SK-N-SH treated with all-trans-retinoic acid at 6 μM for 48 hours (cell line): ENCODE results near the gene PTPRN2.

ENCODE experiments used
- ATAC-seq: fragments of 200-7000 bp; cut with Tn5 transposase; 3 replicates; pipeline ENCODE4 v1.9.1; 2020; ENCODE audit warnings: mild to moderate bottlenecking, moderate library complexity
- ARNTL ChIP-seq: fragments of 450-650 bp; formaldehyde crosslinking; IDR thresholded peaks from 2 replicates; pipeline ENCODE4 v1.5.0; 2020; ENCODE audit warnings: low read depth, mild to moderate bottlenecking, moderate library complexity, borderline replicate concordance
- BACH2 ChIP-seq: fragments of 250-450 bp; sonication (Bioruptor Pico); IDR thresholded peaks from 2 replicates; pipeline ENCODE4 v1.9.0; 2021; ENCODE audit warnings: mild to moderate bottlenecking, borderline replicate concordance
- ESRRG ChIP-seq: fragments of 250-450 bp; sonication (Bioruptor Pico); IDR thresholded peaks from 2 replicates; pipeline ENCODE4 v1.6.1; 2021; ENCODE audit warnings: mild to moderate bottlenecking
- OSR1 ChIP-seq: fragments of 250-450 bp; sonication (Bioruptor Pico); IDR thresholded peaks from 2 replicates; pipeline ENCODE4 v1.8.0; 2022; ENCODE audit warnings: moderate library complexity, mild to moderate bottlenecking, inconsistent platforms
- PPARA ChIP-seq: fragments of 250-450 bp; sonication (Bioruptor Pico); IDR thresholded peaks from 2 replicates; pipeline ENCODE4 v1.5.0; 2020; ENCODE audit warnings: mild to moderate bottlenecking, borderline replicate concordance
- RARB ChIP-seq: fragments of 250-450 bp; sonication (Bioruptor Pico); IDR thresholded peaks from 2 replicates; pipeline ENCODE4 v1.8.0; 2021; ENCODE audit warnings: mild to moderate bottlenecking, moderate library complexity
- TOX ChIP-seq: fragments of 250-450 bp; sonication (Bioruptor Pico); IDR thresholded peaks from 2 replicates; pipeline ENCODE4 v1.8.0; 2021; ENCODE audit warnings: mild to moderate bottlenecking, moderate library complexity, borderline replicate concordance
- ZC3H10 ChIP-seq: fragments of 250-450 bp; sonication (Bioruptor Pico); IDR thresholded peaks from 2 replicates; pipeline ENCODE4 v1.5.1; 2021; ENCODE audit warnings: mild to moderate bottlenecking, moderate library complexity
- ZFP3 ChIP-seq: fragments of 250-450 bp; sonication (Bioruptor Pico); IDR thresholded peaks from 2 replicates; pipeline ENCODE4 v1.5.0; 2020; ENCODE audit warnings: mild to moderate bottlenecking, moderate library complexity
- ZFP30 ChIP-seq: fragments of 450-650 bp; formaldehyde crosslinking; IDR thresholded peaks from 2 replicates; pipeline ENCODE4 v1.5.0; 2022; ENCODE audit warnings: mild to moderate bottlenecking, moderate library complexity
- ZNF70 ChIP-seq: fragments of 450-650 bp; formaldehyde crosslinking; IDR thresholded peaks from 2 replicates; pipeline ENCODE4 v1.5.0; 2020; ENCODE audit warnings: mild to moderate bottlenecking, moderate library complexity
- ZNF8 ChIP-seq: fragments of 450-650 bp; formaldehyde crosslinking; IDR thresholded peaks from 2 replicates; pipeline ENCODE4 v1.5.0; 2020; ENCODE audit warnings: mild to moderate bottlenecking, moderate library complexity
- TF ChIP-seq, protein P1 (sequence below): fragments of 250-450 bp; sonication (Bioruptor Pico); IDR thresholded peaks from 2 replicates; pipeline ENCODE4 v1.8.0; 2021; ENCODE audit warnings: low read depth, mild to moderate bottlenecking, moderate library complexity, borderline replicate concordance
- TF ChIP-seq, protein P2 (sequence below): fragments of 250-450 bp; sonication (Bioruptor Pico); IDR thresholded peaks from 2 replicates; pipeline ENCODE4 v1.8.0; 2020; ENCODE audit warnings: mild to moderate bottlenecking, moderate library complexity, borderline replicate concordance
- TF ChIP-seq, protein P3 (sequence below): fragments of 250-450 bp; sonication (Bioruptor Pico); IDR thresholded peaks from 2 replicates; pipeline ENCODE4 v1.5.0; 2020; ENCODE audit warnings: mild to moderate bottlenecking, moderate library complexity
- TF ChIP-seq, protein P4 (sequence below): fragments of 250-450 bp; sonication (Bioruptor Pico); IDR thresholded peaks from 2 replicates; pipeline ENCODE4 v1.5.1; 2020; ENCODE audit warnings: low read depth, mild to moderate bottlenecking, moderate library complexity
- TF ChIP-seq, protein P5 (sequence below): fragments of 250-450 bp; sonication (Bioruptor Pico); IDR thresholded peaks from 2 replicates; pipeline ENCODE4 v1.5.1; 2021; ENCODE audit warnings: mild to moderate bottlenecking, moderate library complexity

PTPRN2 gene

DNA sequence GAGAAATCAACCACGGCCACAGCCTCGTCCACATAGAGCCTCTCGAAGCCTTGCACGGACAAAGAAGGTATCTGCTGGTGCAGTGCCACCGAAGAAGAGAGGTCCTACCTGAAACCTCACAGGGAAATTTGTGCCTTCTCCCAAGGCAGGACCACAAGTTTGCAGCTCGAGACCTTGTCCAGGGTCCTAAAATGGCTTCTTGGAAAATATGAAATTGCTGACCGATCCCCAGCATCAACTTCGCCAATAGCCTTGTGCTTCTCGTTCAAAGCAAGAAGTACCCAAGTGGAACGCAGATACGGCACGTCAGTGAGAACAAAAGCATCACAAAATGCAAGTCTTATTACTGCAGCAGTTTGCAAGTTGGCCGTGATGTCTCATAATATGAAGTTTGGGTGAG is 24.6 kb downstream of the PTPRN2 start:
- TF ChIP-seq OSR1 (CRISPR knock-in tag), result no peak
- TF ChIP-seq RARB (CRISPR knock-in tag), result no peak
- no peak for ATAC-seq

DNA sequence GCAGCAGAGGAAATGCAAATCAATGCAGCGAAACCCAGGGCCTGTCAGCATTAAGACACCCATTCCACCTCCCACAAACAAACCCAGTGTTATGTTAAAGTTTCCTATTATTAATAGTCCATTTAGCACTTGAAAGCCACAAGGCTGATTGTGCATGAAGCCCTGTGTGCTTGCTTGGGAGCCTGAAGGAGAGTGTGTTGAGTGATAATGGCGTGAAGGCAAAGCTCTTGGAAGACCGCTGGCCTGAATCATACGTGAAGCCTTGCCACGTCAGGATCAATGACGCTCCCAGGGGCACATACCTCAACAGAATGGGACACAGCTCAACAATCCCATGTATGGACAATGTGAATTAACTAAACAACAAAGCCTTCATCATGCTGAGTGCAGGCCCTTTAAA is 25.1 kb downstream of the PTPRN2 start:
- no peak for ATAC-seq
- no peak for TF ChIP-seq ZFP3 (CRISPR knock-in tag)
- TF ChIP-seq, all 23 proteins: peak for 0

DNA sequence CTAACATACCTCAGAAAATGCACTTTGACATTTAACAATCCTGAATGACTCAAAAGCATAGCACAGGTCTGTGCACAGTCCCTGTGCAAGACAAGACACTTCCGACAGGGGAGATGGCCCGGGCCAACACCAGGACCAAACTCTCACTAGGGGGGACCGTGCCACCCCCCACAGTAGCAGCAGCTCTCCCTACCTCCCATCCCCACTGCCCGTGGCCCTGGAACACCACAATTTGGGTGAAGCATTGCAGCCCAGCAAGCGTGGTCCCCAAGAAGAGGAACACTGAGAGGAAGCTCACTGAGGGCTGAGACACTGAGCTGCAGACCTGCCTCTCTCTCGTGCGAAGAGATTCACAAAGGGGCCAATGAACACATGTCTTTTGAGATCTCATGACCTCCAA is 26.0 kb downstream of the PTPRN2 start:
- ATAC-seq, result no peak
- TF ChIP-seq ZFP30 (CRISPR knock-in tag) (no peak), RARB (CRISPR knock-in tag) (no peak)
- TF ChIP-seq, protein P1, sequence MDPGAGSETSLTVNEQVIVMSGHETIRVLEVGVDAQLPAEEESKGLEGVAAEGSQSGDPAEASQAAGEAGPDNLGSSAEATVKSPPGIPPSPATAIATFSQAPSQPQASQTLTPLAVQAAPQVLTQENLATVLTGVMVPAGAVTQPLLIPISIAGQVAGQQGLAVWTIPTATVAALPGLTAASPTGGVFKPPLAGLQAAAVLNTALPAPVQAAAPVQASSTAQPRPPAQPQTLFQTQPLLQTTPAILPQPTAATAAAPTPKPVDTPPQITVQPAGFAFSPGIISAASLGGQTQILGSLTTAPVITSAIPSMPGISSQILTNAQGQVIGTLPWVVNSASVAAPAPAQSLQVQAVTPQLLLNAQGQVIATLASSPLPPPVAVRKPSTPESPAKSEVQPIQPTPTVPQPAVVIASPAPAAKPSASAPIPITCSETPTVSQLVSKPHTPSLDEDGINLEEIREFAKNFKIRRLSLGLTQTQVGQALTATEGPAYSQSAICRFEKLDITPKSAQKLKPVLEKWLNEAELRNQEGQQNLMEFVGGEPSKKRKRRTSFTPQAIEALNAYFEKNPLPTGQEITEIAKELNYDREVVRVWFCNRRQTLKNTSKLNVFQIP (CRISPR knock-in tag), result no peak

DNA sequence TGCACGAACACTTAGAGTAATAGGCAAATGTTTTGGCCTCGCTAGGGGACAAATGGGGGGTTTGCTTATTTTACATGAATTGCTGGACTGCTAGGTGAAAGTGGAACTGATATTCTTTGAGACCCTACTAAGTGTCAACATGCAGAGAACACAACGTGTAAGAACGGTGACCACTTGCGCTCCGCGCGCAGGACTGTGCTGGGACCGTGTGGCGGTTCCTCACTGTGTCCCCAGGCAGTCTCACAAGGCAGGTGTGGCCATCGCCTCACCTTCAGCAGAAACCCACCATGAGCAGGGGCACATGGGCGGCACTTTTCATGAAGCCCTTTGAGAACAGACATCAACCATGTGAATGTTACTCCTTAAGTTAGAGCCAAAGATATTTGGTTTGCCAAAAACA is 27.2 kb downstream of the PTPRN2 start:
- TF ChIP-seq ZNF8 (no peak), BACH2 (no peak), OSR1 (CRISPR knock-in tag) (no peak), ZFP3 (CRISPR knock-in tag) (no peak), ZC3H10 (CRISPR knock-in tag) (no peak), ZNF70 (CRISPR knock-in tag) (no peak)
- TF ChIP-seq, protein P2, sequence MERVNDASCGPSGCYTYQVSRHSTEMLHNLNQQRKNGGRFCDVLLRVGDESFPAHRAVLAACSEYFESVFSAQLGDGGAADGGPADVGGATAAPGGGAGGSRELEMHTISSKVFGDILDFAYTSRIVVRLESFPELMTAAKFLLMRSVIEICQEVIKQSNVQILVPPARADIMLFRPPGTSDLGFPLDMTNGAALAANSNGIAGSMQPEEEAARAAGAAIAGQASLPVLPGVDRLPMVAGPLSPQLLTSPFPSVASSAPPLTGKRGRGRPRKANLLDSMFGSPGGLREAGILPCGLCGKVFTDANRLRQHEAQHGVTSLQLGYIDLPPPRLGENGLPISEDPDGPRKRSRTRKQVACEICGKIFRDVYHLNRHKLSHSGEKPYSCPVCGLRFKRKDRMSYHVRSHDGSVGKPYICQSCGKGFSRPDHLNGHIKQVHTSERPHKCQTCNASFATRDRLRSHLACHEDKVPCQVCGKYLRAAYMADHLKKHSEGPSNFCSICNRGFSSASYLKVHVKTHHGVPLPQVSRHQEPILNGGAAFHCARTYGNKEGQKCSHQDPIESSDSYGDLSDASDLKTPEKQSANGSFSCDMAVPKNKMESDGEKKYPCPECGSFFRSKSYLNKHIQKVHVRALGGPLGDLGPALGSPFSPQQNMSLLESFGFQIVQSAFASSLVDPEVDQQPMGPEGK (CRISPR knock-in tag), result no peak
- TF ChIP-seq, protein P3, sequence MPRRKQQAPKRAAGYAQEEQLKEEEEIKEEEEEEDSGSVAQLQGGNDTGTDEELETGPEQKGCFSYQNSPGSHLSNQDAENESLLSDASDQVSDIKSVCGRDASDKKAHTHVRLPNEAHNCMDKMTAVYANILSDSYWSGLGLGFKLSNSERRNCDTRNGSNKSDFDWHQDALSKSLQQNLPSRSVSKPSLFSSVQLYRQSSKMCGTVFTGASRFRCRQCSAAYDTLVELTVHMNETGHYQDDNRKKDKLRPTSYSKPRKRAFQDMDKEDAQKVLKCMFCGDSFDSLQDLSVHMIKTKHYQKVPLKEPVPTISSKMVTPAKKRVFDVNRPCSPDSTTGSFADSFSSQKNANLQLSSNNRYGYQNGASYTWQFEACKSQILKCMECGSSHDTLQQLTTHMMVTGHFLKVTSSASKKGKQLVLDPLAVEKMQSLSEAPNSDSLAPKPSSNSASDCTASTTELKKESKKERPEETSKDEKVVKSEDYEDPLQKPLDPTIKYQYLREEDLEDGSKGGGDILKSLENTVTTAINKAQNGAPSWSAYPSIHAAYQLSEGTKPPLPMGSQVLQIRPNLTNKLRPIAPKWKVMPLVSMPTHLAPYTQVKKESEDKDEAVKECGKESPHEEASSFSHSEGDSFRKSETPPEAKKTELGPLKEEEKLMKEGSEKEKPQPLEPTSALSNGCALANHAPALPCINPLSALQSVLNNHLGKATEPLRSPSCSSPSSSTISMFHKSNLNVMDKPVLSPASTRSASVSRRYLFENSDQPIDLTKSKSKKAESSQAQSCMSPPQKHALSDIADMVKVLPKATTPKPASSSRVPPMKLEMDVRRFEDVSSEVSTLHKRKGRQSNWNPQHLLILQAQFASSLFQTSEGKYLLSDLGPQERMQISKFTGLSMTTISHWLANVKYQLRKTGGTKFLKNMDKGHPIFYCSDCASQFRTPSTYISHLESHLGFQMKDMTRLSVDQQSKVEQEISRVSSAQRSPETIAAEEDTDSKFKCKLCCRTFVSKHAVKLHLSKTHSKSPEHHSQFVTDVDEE (CRISPR knock-in tag), result no peak
- TF ChIP-seq, protein P4, sequence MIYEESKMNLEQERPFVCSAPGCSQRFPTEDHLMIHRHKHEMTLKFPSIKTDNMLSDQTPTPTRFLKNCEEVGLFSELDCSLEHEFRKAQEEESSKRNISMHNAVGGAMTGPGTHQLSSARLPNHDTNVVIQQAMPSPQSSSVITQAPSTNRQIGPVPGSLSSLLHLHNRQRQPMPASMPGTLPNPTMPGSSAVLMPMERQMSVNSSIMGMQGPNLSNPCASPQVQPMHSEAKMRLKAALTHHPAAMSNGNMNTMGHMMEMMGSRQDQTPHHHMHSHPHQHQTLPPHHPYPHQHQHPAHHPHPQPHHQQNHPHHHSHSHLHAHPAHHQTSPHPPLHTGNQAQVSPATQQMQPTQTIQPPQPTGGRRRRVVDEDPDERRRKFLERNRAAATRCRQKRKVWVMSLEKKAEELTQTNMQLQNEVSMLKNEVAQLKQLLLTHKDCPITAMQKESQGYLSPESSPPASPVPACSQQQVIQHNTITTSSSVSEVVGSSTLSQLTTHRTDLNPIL (CRISPR knock-in tag), result no peak
- no peak for ATAC-seq

DNA sequence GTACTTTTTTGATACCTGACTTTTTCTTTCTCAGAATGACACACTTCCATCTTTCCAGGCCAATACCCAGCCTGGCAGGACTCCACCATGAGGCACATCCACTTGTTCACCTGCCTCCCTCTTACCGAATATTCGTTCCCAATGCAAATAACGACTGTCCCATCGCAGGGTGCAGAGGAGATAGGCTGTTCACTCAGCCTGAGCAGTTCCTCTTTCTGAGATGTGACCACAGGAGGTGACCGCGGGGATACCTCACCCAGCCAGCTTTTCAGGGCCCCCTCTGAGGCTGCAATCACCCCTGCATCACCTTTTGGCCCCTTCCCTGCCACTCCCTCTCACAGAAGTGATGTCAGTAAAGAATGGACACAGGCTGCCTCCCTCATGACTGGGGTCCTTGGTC is 28.3 kb downstream of the PTPRN2 start:
- no peak for ATAC-seq
- TF ChIP-seq RARB (CRISPR knock-in tag) (no peak), ZC3H10 (CRISPR knock-in tag) (no peak), ARNTL (no peak), ZNF70 (CRISPR knock-in tag) (no peak), ESRRG (CRISPR knock-in tag) (no peak), PPARA (CRISPR knock-in tag) (no peak), TOX (CRISPR knock-in tag) (no peak), ZFP30 (CRISPR knock-in tag) (no peak), BACH2 (no peak), ZNF8 (no peak), OSR1 (CRISPR knock-in tag) (no peak), ZFP3 (CRISPR knock-in tag) (no peak)
- TF ChIP-seq, protein P1 (CRISPR knock-in tag), result no peak
- TF ChIP-seq, protein P4 (CRISPR knock-in tag), result no peak
- TF ChIP-seq, protein P2 (CRISPR knock-in tag), result no peak
- TF ChIP-seq, protein P5, sequence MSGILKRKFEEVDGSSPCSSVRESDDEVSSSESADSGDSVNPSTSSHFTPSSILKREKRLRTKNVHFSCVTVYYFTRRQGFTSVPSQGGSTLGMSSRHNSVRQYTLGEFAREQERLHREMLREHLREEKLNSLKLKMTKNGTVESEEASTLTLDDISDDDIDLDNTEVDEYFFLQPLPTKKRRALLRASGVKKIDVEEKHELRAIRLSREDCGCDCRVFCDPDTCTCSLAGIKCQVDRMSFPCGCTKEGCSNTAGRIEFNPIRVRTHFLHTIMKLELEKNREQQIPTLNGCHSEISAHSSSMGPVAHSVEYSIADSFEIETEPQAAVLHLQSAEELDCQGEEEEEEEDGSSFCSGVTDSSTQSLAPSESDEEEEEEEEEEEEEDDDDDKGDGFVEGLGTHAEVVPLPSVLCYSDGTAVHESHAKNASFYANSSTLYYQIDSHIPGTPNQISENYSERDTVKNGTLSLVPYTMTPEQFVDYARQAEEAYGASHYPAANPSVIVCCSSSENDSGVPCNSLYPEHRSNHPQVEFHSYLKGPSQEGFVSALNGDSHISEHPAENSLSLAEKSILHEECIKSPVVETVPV, result no peak
